GM12874 (cell line): ENCODE results near the gene AKAP9.

Experiments
- CTCF ChIP-seq: IDR thresholded peaks from 2 replicates; pipeline ENCODE4 v1.5.1; 2011; ENCODE audit warnings: low read depth, mild to moderate bottlenecking, control low read depth, low read length, moderate library complexity; ENCODE audit not compliant: insufficient read depth

Gene AKAP9

GRCh38 chr7:91940572-91941341, at the start of gene AKAP9:
Gene AKAP9 (plus strand): TSS chr7:91940862. CDS start chr7:91941100, 238 bp downstream.
- no peak for TF ChIP-seq CTCF

DNA sequence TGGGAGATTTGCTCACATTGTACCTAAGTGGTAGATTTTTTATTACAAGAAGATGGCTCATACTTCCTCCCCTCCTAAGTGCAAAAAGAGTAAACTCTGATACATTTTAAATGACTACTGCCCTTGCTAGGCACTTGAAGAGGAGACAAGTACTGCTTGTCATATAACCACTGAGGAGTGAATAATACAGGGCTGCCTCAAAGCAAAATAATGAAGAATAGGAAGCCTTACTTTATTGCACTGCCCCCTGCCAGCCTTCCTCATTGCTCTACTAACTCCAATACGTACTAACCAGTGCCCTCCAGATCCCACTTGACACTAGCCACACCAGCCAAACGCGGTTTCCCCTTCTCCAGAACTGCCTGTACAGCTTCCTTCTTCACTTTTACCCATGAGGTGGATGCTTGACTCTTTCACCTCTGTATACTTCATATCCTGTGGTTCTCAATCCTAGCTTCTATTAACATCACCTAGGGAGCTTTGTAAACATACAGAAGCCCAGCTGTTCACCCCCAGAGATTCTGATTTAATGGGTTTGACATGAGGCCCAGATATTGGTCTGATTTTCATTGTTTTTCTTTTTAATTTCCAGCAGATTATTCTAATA, 48.5 kb upstream of the AKAP9 start:
- TF ChIP-seq CTCF, result no peak

GRCh38 chr7:91892821-91893340, 47.8 kb upstream of the AKAP9 start:
- TF ChIP-seq CTCF, result no peak

- TF ChIP-seq CTCF, result no peak
Observed at GRCh38 chr7:91894781-91895480, 45.7 kb upstream of the AKAP9 start.

DNA sequence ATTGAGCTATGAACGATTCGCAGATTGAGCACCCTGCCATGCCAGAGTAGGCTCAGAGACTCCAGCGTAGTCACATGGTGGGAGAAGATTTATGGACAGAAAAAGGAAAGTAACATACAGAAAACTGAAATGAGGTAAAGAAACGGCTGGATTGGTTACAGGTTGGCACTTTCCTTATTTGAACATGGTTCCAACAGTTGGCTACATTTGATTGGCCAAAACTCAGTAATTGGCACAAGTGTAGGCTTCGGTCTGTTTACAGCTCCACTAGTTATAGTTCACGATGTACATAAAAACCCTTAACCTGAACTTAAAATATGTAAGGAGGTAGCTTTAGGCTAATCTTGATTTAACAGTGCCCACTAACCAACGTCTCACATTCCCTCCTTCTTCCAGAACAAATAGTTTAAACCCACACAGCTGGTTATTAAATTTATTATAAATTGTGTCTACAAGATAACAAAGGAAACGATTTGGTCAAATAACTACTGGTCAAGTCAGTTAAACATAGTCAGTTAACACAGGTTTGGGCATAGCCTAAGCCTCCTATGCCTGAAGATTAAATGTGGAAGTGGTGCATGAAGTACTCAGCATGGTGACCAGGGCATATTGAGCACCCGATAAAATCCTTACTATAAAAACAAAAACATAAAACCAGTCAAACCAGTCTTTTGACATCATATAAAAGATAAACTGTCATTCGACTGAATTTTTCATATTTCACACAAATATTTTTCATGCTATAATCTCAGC, 42.2 kb upstream of the AKAP9 start:
- TF ChIP-seq CTCF, result no peak

DNA sequence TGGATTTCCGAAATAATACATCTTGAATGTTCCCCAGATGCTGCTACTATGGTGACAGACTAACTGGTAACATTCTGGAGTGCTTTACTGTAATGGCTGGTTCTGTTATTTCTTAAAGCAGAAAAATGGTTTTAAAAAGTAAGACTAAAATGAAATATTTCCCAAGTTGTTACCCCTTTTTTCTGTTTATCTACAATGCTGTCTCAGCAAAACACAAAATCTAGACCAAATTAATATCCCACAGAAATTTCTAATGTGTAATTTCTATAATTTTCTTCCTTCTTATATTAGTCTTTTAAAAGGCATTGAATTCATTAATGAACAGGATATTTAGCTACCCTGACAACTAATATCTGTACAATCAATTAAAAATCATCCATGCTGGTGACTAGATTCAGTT, 41.1 kb upstream of the AKAP9 start:
- no peak for TF ChIP-seq CTCF
